ENCODE results near the gene PHLDA3. TPM values are rescaled to one million over a fixed set of nuclear protein-coding genes. Genes with fewer than 3 reads are reported as not detected.

PHLDA3 gene
- total and polyA plus RNA-seq, 2 donors (not counting 3 experiments of a cell fraction or from before 2014, with no cell fraction given), result 21.4 to 29.5 TPM

DNA sequence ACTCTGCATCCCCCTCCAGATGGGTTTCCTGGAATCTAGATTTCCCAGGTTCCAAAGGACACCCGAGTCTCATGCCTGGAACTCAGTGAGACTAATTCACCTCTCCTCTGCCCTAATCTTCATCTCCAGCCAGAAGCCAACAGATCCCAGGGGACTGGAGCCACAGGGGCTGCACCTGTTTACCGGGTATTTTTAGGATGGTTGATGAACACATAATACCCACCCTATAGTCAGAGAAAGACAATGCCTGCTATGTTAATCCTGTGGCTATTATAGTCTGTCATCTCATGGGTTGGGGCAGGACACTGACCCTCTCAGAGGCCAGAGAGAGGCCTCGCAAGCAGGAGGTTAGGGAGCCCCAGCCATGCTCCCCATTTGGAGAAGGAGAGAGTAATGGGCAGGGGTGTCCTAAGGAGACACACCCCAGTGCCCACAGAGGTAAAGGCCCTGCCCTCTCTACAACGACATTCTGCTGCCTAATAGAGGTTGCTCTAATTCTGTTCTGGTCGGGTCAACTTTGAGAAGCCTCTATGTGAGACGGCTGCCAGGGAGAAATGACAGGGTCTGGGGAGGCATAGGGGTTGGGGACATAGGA is 46.5 kb downstream of the PHLDA3 start:
- Histone ChIP-seq H3K36me3 (ENCODE audit: control insufficient read depth in 2 of 2, extremely low read depth in 1 of 2, insufficient read depth in 2 of 2, low read length in 2 of 2) (no peaks in the 10 kb centered on the region), H3K9me1 (replicated peaks; ENCODE audit: control insufficient read depth, extremely low read depth, insufficient read depth, low read length) (no peaks in the 10 kb centered on the region), H3K27ac (ENCODE audit: insufficient read depth, low read depth, low read length) (no peak overlapping the region), H3K9me3 (replicated peaks; ENCODE audit: control insufficient read depth, insufficient read depth, low read length) (no peaks in the 10 kb centered on the region), H3K79me2 (ENCODE audit: control insufficient read depth, insufficient read depth, low read length) (no peaks in the 10 kb centered on the region), H3K4me1 (ENCODE audit: control insufficient read depth, extremely low read depth, insufficient read depth, low read length) (no peaks in the 10 kb centered on the region), H3K4me2 (ENCODE audit: insufficient read depth, low read length) (no peak overlapping the region), H3K9ac (replicated peaks; ENCODE audit: extremely low read depth, insufficient read depth, low read length) (no peak overlapping the region), H2AFZ (ENCODE audit: low read depth, low read length) (no peak overlapping the region), H3K27me3 (ENCODE audit: control insufficient read depth in 2 of 2, insufficient read depth in 2 of 2, low read length in 2 of 2) (peaks cover 2 to 4% of the 10 kb centered on the region in 2 experiments), H3K4me3 (replicated peaks in 1 of 3; ENCODE audit: insufficient read depth in 1 of 3, low read depth in 1 of 3, low read length in 3 of 3) (no peak overlapping the region), H4K20me1 (replicated peaks; ENCODE audit: control insufficient read depth, extremely low read depth, insufficient read depth, low read length) (no peaks in the 10 kb centered on the region)
- CTCF ChIA-PET, result interaction anchor here (1.8 kb wide), 1 partner anchor 13 kb away, joined by 11 read pairs; no protein-coding TSS in a partner anchor
- dilution Hi-C loops (cut with MboI; ENCODE audit: extremely low pct_ligation_motif_present, low sequenced_read_pairs) (no loop called here), intact Hi-C loops (cut with micrococcal nuclease) (no loop called here)
- no TSS peak for BruUV-seq (replicated peaks)
- POLR2A ChIA-PET, result no interaction called here
- FAIRE-seq (no peak), DNase-seq (ENCODE audit: low read depth, low spot score) (no peak)
- TF ChIP-seq, protein P1, sequence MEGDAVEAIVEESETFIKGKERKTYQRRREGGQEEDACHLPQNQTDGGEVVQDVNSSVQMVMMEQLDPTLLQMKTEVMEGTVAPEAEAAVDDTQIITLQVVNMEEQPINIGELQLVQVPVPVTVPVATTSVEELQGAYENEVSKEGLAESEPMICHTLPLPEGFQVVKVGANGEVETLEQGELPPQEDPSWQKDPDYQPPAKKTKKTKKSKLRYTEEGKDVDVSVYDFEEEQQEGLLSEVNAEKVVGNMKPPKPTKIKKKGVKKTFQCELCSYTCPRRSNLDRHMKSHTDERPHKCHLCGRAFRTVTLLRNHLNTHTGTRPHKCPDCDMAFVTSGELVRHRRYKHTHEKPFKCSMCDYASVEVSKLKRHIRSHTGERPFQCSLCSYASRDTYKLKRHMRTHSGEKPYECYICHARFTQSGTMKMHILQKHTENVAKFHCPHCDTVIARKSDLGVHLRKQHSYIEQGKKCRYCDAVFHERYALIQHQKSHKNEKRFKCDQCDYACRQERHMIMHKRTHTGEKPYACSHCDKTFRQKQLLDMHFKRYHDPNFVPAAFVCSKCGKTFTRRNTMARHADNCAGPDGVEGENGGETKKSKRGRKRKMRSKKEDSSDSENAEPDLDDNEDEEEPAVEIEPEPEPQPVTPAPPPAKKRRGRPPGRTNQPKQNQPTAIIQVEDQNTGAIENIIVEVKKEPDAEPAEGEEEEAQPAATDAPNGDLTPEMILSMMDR (IDR thresholded peaks at IDR 0.05; ENCODE audit: extremely low read depth in 1 of 2, insufficient read depth in 1 of 2, low read depth in 1 of 2, low read length in 2 of 2), result no peak
- TF ChIP-seq POLR2AphosphoS5 (IDR thresholded peaks at IDR 0.05; ENCODE audit: insufficient read depth, low read depth, low read length), result no peak
- TF ChIP-seq, protein P2, sequence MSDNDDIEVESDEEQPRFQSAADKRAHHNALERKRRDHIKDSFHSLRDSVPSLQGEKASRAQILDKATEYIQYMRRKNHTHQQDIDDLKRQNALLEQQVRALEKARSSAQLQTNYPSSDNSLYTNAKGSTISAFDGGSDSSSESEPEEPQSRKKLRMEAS (IDR thresholded peaks at IDR 0.05; ENCODE audit: insufficient read depth, insufficient read length), result no peak

DNA sequence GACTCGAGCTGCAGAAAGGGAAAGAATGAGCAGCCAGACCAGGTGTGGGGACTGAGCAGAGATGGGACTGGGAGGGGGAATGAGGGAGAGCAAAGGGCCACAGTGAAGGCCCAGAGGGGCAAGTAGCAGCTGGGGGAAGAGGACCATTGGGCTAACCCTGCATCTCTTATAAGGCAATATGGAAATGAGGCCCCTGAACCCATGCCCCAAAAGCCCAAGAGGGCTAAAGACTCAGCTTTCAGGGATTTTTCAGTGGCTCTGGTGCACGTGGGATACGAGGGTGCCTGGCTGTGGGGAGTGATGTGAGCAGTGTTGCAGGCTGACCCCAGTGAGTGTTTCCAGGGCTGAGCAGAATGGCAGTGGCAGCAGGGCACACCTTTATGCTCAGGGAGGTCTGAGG is 47.0 kb downstream of the PHLDA3 start:
- Histone ChIP-seq H3K79me2 (ENCODE audit: control insufficient read depth, insufficient read depth, low read length) (no peaks in the 10 kb centered on the region), H3K9ac (replicated peaks; ENCODE audit: extremely low read depth, insufficient read depth, low read length) (no peak overlapping the region), H3K4me1 (ENCODE audit: control insufficient read depth, extremely low read depth, insufficient read depth, low read length) (no peaks in the 10 kb centered on the region), H3K27me3 (ENCODE audit: control insufficient read depth in 2 of 2, insufficient read depth in 2 of 2, low read length in 2 of 2) (peaks cover 4% of the 10 kb centered on the region in 2 experiments), H2AFZ (ENCODE audit: low read depth, low read length) (no peak overlapping the region), H3K4me3 (replicated peaks in 1 of 3; ENCODE audit: insufficient read depth in 1 of 3, low read depth in 1 of 3, low read length in 3 of 3) (no peak overlapping the region), H3K36me3 (ENCODE audit: control insufficient read depth in 2 of 2, extremely low read depth in 1 of 2, insufficient read depth in 2 of 2, low read length in 2 of 2) (no peaks in the 10 kb centered on the region), H3K9me3 (replicated peaks; ENCODE audit: control insufficient read depth, insufficient read depth, low read length) (no peaks in the 10 kb centered on the region), H3K4me2 (ENCODE audit: insufficient read depth, low read length) (no peak overlapping the region), H3K9me1 (replicated peaks; ENCODE audit: control insufficient read depth, extremely low read depth, insufficient read depth, low read length) (no peaks in the 10 kb centered on the region), H3K27ac (ENCODE audit: insufficient read depth, low read depth, low read length) (no peak overlapping the region), H4K20me1 (replicated peaks; ENCODE audit: control insufficient read depth, extremely low read depth, insufficient read depth, low read length) (no peaks in the 10 kb centered on the region)
- ChIA-PET CTCF (interaction anchor here (1.2 kb wide), 1 partner anchor 14 kb away, joined by 7 read pairs; no protein-coding TSS in a partner anchor), POLR2A (no interaction called here)
- intact Hi-C loops (cut with micrococcal nuclease) (no loop called here), dilution Hi-C loops (cut with MboI; ENCODE audit: extremely low pct_ligation_motif_present, low sequenced_read_pairs) (no loop called here)
- no peak for FAIRE-seq
- TF ChIP-seq JUN (IDR thresholded peaks at IDR 0.05; ENCODE audit: borderline replicate concordance, insufficient read depth, insufficient read length, low read depth), result no peak
- no peak for TF ChIP-seq POLR2A (IDR thresholded peaks at IDR 0.05; ENCODE audit: low read depth, low read length)
- TF ChIP-seq GATA2 (IDR thresholded peaks at IDR 0.05; ENCODE audit: insufficient read depth, insufficient read length, low read depth, low read length), result no peak
- TF ChIP-seq EZH2 (IDR thresholded peaks at IDR 0.05; ENCODE audit: borderline replicate concordance, low read depth, low read length, severe bottlenecking), result no peak
- TF ChIP-seq FOS (IDR thresholded peaks at IDR 0.05; ENCODE audit: borderline replicate concordance, insufficient read depth, low read length), result no peak
- TF ChIP-seq POLR2AphosphoS5 (IDR thresholded peaks at IDR 0.05; ENCODE audit: insufficient read depth, low read depth, low read length), result no peak
- no peak for TF ChIP-seq MYC (IDR thresholded peaks at IDR 0.05; ENCODE audit: low read depth, low read length)
- TF ChIP-seq, protein P1 (IDR thresholded peaks at IDR 0.05; ENCODE audit: extremely low read depth in 1 of 2, insufficient read depth in 1 of 2, low read depth in 1 of 2, low read length in 2 of 2), result no peak
- TF ChIP-seq, protein P2 (IDR thresholded peaks at IDR 0.05; ENCODE audit: insufficient read depth, insufficient read length), result no peak
- no peak for DNase-seq (ENCODE audit: low read depth, low spot score)
- no TSS peak for BruUV-seq (replicated peaks)
